Activated B cell treated with CpG ODN at 0.5 μM for 24 hours (primary cell): Measurements from ENCODE around the gene PRDM2. TPM values are rescaled to one million over a fixed set of nuclear protein-coding genes. Genes with fewer than 3 reads are reported as not detected.

Source experiments
- ATAC-seq: fragments of 200-7000 bp; cut with Tn5 transposase; one replicate; pipeline ENCODE4 v1.10.0; 2021; ENCODE audit warnings: low read depth, mild to moderate bottlenecking, moderate library complexity
- CTCF ChIA-PET: fragments of 350-600 bp; sonication (Branson Sonifier 250); formaldehyde crosslinking; loops from one replicate; lab custom pipeline; 2021; ENCODE audit warnings: antibody characterized with exemption; lab: Charles Lee
- POLR2A ChIA-PET: fragments of 350-600 bp; sonication (Branson Sonifier 250); formaldehyde crosslinking; loops from one replicate; lab custom pipeline; 2021; ENCODE audit warnings: antibody characterized with exemption; lab: Charles Lee
- DNase-seq: peaks from one replicate; pipeline ENCODE4 v3.0.0; 2022
- H3K27ac Mint-ChIP-seq: one replicate; pipeline ENCODE4 v1.8.0; 2020; ENCODE audit warnings: mixed read lengths
- H3K27me3 Mint-ChIP-seq: one replicate; pipeline ENCODE4 v1.8.0; 2021; ENCODE audit warnings: mixed read lengths
- H3K36me3 Mint-ChIP-seq: one replicate; pipeline ENCODE4 v1.8.0; 2021; ENCODE audit warnings: low read depth, mixed read lengths
- H3K4me1 Mint-ChIP-seq: one replicate; pipeline ENCODE4 v1.8.0; 2021; ENCODE audit warnings: mixed read lengths
- H3K4me3 Mint-ChIP-seq: one replicate; pipeline ENCODE4 v1.8.0; 2020; ENCODE audit warnings: mild to moderate bottlenecking, mixed read lengths
- H3K9me3 Mint-ChIP-seq: one replicate; pipeline ENCODE4 v1.8.0; 2020; ENCODE audit warnings: mixed read lengths
- intact Hi-C: fragments of 100-400 bp; cut with micrococcal nuclease; formaldehyde crosslinking; loops from one replicate; pipeline ENCODE4 v1.15.1; 2024
- total RNA-seq: library from RNA; stranded (reverse); gene quantifications from 2 replicates; pipeline ENCODE4 v1.2.3, GENCODE V29; 2022
- TF ChIP-seq, protein P1 (sequence below): fragments of 200-600 bp; IDR thresholded peaks from one replicate; pipeline ENCODE4 v1.8.0; 2022; ENCODE audit warnings: antibody characterized with exemption, mild to moderate bottlenecking

PRDM2 gene
- total RNA-seq, 1 donor from 2014 or later: 194 TPM

DNA sequence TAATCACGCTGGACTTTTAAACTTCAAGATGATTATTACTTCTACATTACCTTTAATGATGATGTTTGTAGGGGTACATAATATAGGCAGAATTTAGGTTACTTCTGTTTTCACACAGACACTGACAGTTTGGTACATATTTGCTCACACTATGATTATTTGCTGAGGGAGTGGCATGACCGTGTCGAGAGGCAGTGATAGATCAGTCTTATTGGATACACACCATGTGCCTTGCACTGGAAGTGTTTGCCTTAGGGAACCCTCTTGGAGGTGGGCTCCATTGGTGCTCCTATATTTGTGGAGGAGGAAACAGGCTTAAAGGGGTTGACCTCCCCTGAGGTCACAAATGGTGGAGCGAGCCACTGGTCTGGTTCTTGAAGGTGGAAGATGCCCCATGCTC, 132.1 kb downstream of the PRDM2 start:
- CTCF ChIA-PET: no interaction called here
- Mint-ChIP-seq H3K9me3 (no peaks in the 10 kb centered on the region), H3K27me3 (peaks cover 18% of the 10 kb centered on the region), H3K36me3 (no peaks in the 10 kb centered on the region), H3K4me3 (no peak overlapping the region), H3K27ac (no peak overlapping the region), H3K4me1 (no peaks in the 10 kb centered on the region)
- no peak for DNase-seq
- TF ChIP-seq, protein P1, sequence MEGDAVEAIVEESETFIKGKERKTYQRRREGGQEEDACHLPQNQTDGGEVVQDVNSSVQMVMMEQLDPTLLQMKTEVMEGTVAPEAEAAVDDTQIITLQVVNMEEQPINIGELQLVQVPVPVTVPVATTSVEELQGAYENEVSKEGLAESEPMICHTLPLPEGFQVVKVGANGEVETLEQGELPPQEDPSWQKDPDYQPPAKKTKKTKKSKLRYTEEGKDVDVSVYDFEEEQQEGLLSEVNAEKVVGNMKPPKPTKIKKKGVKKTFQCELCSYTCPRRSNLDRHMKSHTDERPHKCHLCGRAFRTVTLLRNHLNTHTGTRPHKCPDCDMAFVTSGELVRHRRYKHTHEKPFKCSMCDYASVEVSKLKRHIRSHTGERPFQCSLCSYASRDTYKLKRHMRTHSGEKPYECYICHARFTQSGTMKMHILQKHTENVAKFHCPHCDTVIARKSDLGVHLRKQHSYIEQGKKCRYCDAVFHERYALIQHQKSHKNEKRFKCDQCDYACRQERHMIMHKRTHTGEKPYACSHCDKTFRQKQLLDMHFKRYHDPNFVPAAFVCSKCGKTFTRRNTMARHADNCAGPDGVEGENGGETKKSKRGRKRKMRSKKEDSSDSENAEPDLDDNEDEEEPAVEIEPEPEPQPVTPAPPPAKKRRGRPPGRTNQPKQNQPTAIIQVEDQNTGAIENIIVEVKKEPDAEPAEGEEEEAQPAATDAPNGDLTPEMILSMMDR: no peak
- intact Hi-C loops: no loop called here
- POLR2A ChIA-PET: no interaction called here
- ATAC-seq: no peak

DNA sequence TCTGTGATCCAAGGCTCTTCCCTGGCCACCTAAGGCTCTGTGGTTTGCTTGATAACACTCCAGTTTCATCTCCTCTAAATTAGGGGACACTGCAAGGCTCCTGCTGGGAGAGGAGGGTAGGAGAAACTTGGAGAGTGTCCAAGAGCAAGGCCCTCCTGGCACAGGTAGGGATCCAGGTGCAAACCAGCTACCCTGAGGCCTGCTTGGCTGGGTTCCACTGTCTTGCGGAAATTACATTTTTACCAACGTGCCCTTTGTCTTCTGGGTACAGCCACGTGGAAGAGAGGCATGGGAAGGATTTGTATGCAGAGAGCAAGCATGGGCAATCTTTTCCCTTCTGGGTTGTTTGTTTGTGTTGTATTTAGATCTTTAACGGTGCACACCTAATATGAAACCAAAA, 132.5 kb downstream of the PRDM2 start:
- CTCF ChIA-PET: no interaction called here
- H3K27me3 Mint-ChIP-seq: peaks cover 18% of the 10 kb centered on the region
- no peaks in the 10 kb centered on the region for H3K9me3 Mint-ChIP-seq

DNA sequence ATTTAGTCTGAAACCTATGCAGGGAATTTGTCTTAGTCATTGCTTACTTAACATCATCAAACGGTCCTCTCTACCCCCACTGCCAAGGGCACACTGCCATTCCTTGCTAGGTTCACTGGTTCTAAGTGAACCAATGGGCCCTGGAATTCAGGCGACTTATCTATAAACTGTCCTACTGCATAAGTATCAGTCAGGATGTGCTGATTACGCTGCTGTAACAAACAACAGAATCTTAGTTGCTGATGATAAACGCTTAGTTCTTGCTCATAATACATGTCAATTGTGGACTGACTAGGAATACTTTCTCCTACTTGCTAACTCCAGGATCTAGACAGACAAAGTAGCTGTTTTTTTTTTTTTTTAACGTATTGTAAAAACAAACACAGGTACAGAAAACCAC, 136.1 kb downstream of the PRDM2 start:
- H3K4me3 Mint-ChIP-seq: no peak overlapping the region
- intact Hi-C loops: no loop called here
- ChIA-PET CTCF (interaction anchor here (0.7 kb wide), 1 partner anchor 47 kb away, joined by 4 read pairs; no protein-coding TSS in a partner anchor), POLR2A (no interaction called here)
- no peaks in the 10 kb centered on the region for H3K4me1 Mint-ChIP-seq
- peaks cover 21% of the 10 kb centered on the region for H3K27me3 Mint-ChIP-seq
- ATAC-seq (no peak), DNase-seq (no peak)
- peaks cover 2% of the 10 kb centered on the region for H3K9me3 Mint-ChIP-seq
- H3K36me3 Mint-ChIP-seq: no peaks in the 10 kb centered on the region
- TF ChIP-seq, protein P1: no peak
- no peak overlapping the region for H3K27ac Mint-ChIP-seq

More for the DNA sequence above, 132.5 kb downstream of the PRDM2 start:
- DNase-seq (no peak), ATAC-seq (no peak)
- no peaks in the 10 kb centered on the region for H3K36me3 Mint-ChIP-seq
- intact Hi-C loops: no loop called here
- POLR2A ChIA-PET: no interaction called here
- no peak overlapping the region for H3K4me3 Mint-ChIP-seq
- TF ChIP-seq, protein P1: no peak
- no peak overlapping the region for H3K27ac Mint-ChIP-seq
- no peaks in the 10 kb centered on the region for H3K4me1 Mint-ChIP-seq

DNA sequence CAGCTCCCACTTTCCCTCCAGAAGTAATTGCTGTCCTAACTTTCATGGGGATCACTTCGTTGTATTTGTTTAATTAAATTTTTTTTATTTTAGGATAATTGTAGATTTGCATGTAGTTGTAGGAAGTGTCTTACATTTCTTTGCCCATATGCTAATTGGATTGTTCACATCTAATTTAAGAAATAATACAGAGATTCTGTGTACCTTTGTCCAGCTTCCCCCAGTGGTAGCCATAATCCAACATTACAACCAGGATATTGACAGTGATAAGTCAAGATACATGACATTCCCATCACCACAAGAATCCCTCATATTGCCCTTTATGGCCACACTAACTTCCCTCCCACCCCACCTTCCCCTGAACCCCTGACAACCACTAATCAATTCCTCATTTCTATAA, 136.6 kb downstream of the PRDM2 start:
- ChIA-PET POLR2A (no interaction called here), CTCF (interaction anchor here (0.7 kb wide), 1 partner anchor 47 kb away, joined by 4 read pairs; no protein-coding TSS in a partner anchor)
- peaks cover 2% of the 10 kb centered on the region for H3K9me3 Mint-ChIP-seq
- no peaks in the 10 kb centered on the region for H3K4me1 Mint-ChIP-seq
- ATAC-seq (no peak), DNase-seq (no peak)
- intact Hi-C loops: no loop called here
- peaks cover 21% of the 10 kb centered on the region for H3K27me3 Mint-ChIP-seq
- no peaks in the 10 kb centered on the region for H3K36me3 Mint-ChIP-seq
- H3K4me3 Mint-ChIP-seq: no peak overlapping the region
- no peak overlapping the region for H3K27ac Mint-ChIP-seq
- TF ChIP-seq, protein P1: no peak

DNA sequence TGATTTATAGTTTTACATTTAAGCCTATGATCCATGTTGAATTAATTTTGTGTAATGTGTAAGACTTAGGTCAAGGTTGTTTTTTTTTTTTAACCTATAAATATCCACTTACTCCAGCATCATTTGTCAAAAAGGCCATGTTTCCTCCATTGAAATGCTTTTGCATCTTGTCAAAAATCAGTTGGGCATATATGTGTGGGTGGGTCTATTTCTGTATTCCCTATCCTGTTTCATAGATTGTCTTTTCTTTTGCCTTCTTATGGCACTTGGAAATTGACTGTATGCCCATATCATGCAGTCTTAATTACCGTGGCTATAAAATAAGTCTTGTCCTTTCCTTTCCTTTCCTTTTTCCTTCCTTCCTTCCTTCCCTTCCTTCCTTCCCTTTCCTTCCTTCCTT, 138.2 kb downstream of the PRDM2 start:
- ChIA-PET CTCF (no interaction called here), POLR2A (no interaction called here)
- ATAC-seq (no peak), DNase-seq (no peak)
- intact Hi-C loops: no loop called here
- peaks cover 2% of the 10 kb centered on the region for H3K9me3 Mint-ChIP-seq
- TF ChIP-seq, protein P1: no peak
- H3K4me3 Mint-ChIP-seq: no peak overlapping the region
- no peaks in the 10 kb centered on the region for H3K36me3 Mint-ChIP-seq
- no peaks in the 10 kb centered on the region for H3K4me1 Mint-ChIP-seq
- H3K27me3 Mint-ChIP-seq: peaks cover 31% of the 10 kb centered on the region
- no peak overlapping the region for H3K27ac Mint-ChIP-seq
